Measurements from ENCODE around the gene TINAGL1. TPM values are rescaled to one million over a fixed set of nuclear protein-coding genes. Genes with fewer than 3 reads are reported as not detected.
A peak's percentile ranks its signal among the peaks of the same experiment; 100 is the strongest.

The TINAGL1 gene
- total and polyA plus RNA-seq, 2 of the 13 experiments (the other 11 are each of a cell fraction or from before 2014, with no cell fraction given): 24.7 to 76.8 TPM

DNA sequence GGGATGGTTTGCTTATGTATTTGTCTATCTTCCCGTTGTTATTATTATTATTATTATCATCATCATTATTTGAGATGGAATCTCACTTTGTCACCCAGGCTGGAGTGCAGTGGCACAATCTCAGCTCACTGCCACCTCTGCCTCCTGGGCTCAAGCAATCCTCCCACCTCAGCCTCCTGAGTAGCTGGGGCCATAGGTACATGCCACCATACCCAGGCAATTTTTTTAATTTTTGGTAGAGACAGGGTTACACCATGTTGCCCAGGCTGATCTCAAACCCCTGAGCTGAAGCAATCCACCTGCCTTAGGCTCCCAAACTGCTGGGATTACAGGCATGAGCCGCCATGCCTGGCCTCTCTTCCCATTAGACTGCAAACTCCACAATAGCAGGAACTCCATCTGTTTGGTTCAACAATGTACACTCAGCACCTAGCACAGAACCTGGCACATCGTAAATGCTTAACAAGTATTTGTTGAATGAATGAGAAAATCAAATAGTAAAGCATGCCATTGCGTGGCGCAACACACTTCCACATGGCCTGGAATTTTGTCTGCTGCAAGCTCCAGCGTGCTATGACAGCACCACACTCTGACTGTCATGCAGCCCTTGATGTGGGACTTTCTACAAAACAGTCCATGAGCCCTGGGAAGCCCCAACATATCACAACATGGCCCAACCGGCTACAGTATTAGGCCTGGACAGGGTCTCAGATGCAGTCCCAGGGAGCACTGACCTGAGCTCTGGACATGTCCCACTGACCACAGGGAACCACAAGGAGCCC, 3.8 kb upstream of the TINAGL1 start (continued):
- TF ChIP-seq, protein P1, sequence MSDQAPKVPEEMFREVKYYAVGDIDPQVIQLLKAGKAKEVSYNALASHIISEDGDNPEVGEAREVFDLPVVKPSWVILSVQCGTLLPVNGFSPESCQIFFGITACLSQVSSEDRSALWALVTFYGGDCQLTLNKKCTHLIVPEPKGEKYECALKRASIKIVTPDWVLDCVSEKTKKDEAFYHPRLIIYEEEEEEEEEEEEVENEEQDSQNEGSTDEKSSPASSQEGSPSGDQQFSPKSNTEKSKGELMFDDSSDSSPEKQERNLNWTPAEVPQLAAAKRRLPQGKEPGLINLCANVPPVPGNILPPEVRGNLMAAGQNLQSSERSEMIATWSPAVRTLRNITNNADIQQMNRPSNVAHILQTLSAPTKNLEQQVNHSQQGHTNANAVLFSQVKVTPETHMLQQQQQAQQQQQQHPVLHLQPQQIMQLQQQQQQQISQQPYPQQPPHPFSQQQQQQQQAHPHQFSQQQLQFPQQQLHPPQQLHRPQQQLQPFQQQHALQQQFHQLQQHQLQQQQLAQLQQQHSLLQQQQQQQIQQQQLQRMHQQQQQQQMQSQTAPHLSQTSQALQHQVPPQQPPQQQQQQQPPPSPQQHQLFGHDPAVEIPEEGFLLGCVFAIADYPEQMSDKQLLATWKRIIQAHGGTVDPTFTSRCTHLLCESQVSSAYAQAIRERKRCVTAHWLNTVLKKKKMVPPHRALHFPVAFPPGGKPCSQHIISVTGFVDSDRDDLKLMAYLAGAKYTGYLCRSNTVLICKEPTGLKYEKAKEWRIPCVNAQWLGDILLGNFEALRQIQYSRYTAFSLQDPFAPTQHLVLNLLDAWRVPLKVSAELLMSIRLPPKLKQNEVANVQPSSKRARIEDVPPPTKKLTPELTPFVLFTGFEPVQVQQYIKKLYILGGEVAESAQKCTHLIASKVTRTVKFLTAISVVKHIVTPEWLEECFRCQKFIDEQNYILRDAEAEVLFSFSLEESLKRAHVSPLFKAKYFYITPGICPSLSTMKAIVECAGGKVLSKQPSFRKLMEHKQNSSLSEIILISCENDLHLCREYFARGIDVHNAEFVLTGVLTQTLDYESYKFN (CRISPR knock-in tag; conservative IDR thresholded peaks at IDR 0.05): no peak; the same call in 1 of the 2 replicates
- no peak for TF ChIP-seq ZNF629 (CRISPR knock-in tag; conservative IDR thresholded peaks at IDR 0.05)
- TF ChIP-seq, protein P2, sequence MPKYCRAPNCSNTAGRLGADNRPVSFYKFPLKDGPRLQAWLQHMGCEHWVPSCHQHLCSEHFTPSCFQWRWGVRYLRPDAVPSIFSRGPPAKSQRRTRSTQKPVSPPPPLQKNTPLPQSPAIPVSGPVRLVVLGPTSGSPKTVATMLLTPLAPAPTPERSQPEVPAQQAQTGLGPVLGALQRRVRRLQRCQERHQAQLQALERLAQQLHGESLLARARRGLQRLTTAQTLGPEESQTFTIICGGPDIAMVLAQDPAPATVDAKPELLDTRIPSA (CRISPR knock-in tag; IDR thresholded peaks at IDR 0.05; ENCODE audit: borderline replicate concordance): no peak
- no peak for TF ChIP-seq ZFP37 (CRISPR knock-in tag; IDR thresholded peaks at IDR 0.05; ENCODE audit: borderline replicate concordance)
- no peak for TF ChIP-seq ZNF75D (CRISPR knock-in tag; IDR thresholded peaks at IDR 0.05; ENCODE audit: borderline replicate concordance)
- TF ChIP-seq, protein P3, sequence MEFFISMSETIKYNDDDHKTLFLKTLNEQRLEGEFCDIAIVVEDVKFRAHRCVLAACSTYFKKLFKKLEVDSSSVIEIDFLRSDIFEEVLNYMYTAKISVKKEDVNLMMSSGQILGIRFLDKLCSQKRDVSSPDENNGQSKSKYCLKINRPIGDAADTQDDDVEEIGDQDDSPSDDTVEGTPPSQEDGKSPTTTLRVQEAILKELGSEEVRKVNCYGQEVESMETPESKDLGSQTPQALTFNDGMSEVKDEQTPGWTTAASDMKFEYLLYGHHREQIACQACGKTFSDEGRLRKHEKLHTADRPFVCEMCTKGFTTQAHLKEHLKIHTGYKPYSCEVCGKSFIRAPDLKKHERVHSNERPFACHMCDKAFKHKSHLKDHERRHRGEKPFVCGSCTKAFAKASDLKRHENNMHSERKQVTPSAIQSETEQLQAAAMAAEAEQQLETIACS (CRISPR knock-in tag; IDR thresholded peaks at IDR 0.05): no peak
- no peak for TF ChIP-seq GLI4 (CRISPR knock-in tag; IDR thresholded peaks at IDR 0.05; ENCODE audit: borderline replicate concordance)
- no peak for TF ChIP-seq ZNF761 (CRISPR knock-in tag; conservative IDR thresholded peaks at IDR 0.05)
- TF ChIP-seq PAX8 (CRISPR knock-in tag; IDR thresholded peaks at IDR 0.05; ENCODE audit: borderline replicate concordance): no peak
- TF ChIP-seq ZBTB42 (CRISPR knock-in tag; IDR thresholded peaks at IDR 0.05): no peak
- TF ChIP-seq, protein P4, sequence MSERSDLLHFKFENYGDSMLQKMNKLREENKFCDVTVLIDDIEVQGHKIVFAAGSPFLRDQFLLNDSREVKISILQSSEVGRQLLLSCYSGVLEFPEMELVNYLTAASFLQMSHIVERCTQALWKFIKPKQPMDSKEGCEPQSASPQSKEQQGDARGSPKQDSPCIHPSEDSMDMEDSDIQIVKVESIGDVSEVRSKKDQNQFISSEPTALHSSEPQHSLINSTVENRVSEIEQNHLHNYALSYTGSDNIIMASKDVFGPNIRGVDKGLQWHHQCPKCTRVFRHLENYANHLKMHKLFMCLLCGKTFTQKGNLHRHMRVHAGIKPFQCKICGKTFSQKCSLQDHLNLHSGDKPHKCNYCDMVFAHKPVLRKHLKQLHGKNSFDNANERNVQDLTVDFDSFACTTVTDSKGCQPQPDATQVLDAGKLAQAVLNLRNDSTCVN (CRISPR knock-in tag; IDR thresholded peaks at IDR 0.05; ENCODE audit: borderline replicate concordance): no peak
- no peak for TF ChIP-seq JARID2 (CRISPR knock-in tag; IDR thresholded peaks at IDR 0.05; ENCODE audit: insufficient replicate concordance)
- no peak for TF ChIP-seq SPEN (CRISPR knock-in tag; IDR thresholded peaks at IDR 0.05; ENCODE audit: low read depth)
- TF ChIP-seq ZNF709 (CRISPR knock-in tag; IDR thresholded peaks at IDR 0.05): no peak
- TF ChIP-seq, protein P5, sequence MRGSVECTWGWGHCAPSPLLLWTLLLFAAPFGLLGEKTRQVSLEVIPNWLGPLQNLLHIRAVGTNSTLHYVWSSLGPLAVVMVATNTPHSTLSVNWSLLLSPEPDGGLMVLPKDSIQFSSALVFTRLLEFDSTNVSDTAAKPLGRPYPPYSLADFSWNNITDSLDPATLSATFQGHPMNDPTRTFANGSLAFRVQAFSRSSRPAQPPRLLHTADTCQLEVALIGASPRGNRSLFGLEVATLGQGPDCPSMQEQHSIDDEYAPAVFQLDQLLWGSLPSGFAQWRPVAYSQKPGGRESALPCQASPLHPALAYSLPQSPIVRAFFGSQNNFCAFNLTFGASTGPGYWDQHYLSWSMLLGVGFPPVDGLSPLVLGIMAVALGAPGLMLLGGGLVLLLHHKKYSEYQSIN (CRISPR knock-in tag; IDR thresholded peaks at IDR 0.05; ENCODE audit: borderline replicate concordance): no peak
- TF ChIP-seq, protein P6, sequence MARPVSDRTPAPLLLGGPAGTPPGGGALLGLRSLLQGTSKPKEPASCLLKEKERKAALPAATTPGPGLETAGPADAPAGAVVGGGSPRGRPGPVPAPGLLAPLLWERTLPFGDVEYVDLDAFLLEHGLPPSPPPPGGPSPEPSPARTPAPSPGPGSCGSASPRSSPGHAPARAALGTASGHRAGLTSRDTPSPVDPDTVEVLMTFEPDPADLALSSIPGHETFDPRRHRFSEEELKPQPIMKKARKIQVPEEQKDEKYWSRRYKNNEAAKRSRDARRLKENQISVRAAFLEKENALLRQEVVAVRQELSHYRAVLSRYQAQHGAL (CRISPR knock-in tag; IDR thresholded peaks at IDR 0.05; ENCODE audit: not compliant biosample characterization): no peak
- TF ChIP-seq HCFC1 (IDR thresholded peaks at IDR 0.05; ENCODE audit: low read depth, low read length): no peak
- TF ChIP-seq SOX13 (IDR thresholded peaks at IDR 0.05): no peak
- peak in 1 of 2 experiments; percentile 80; a peak in 2 of 4 replicates for TF ChIP-seq SOX13 (CRISPR knock-in tag; conservative IDR thresholded peaks at IDR 0.05 in 1 of 2, IDR thresholded peaks at IDR 0.05 in 1 of 2)

Measured in HepG2 (cell line).